Fibroblast of skin of right biceps (primary cell): ENCODE measurements around the gene CLDN14.
A peak's percentile ranks its signal among the peaks of the same experiment; 100 is the strongest.

Experiments used
- DNase-seq: peaks from one replicate; pipeline ENCODE4 v3.0.0-alpha.2; 2013

Gene CLDN14, protein sequence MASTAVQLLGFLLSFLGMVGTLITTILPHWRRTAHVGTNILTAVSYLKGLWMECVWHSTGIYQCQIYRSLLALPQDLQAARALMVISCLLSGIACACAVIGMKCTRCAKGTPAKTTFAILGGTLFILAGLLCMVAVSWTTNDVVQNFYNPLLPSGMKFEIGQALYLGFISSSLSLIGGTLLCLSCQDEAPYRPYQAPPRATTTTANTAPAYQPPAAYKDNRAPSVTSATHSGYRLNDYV

DNA sequence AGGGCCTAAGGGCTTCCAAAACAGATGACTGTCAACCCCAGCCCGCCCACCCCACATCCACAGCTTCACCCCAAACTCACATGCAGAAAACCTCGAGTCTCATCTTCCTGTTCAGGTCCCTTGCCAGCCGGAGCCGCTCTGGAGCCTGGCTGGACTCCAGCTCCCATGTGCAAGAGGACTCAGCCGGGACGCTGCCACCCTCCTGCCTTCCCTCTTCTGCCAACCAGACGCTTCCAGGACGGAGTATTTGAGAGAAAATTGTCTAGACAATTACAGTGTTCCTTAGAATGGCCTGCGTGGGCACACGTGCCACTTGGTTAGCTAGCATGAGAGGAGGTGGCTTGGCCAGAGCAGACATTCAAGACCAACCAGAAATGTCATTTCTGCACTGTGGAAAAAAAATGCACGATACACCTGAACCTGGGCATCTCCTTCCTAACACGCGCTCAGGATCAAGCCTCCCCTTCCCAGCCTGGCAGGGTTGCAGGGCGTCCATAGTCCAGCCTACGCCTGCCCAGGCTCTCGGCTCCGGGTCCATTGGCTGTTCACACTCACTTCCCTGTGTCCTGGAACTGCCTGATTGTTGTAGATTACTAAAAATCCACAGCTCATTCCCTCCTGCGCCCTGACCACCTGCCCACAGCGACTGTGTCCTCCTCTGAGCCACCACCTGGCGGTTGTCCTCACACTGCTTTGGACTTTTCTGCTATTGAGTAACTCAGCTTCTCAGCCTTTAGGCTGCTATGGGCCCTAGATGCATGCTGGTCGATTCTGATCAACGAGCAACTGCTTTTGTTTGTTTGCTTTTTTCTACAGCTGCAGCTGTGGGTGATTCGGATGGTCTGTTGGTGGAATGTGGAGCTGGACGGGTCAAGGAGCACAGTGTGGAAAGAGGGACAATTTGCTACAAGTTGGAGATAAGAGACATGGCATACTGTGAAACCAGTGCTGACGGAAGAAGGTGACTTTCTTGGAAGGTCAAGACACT lies at the start of gene CLDN14:
CLDN14 (minus strand) TSS at position 708 of the 988 bp plus-strand sequence. CDS start 18,427 bp downstream, outside the sequence.
- no peak for DNase-seq

DNA sequence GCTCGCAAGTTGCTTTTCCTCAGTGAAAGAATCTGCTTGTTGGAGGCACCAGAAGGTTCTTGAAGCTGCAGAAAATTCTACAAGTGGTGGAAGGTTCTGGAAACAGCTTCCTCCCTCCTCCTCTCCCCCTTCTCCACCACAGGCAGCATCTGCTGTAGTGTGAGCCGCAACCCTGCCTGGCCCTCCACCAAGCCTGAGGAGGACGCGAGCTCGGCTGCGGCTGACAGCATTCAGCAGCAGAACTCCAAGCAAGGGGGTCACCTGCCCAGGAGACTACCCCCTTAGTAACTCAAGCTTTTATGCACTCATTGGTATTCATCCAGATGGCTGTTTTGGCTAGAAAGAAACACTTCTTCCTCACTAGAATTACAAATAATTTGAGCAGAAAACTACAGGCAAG lies 48.8 kb upstream of the CLDN14 start:
- no peak for DNase-seq

- no peak for DNase-seq
These were observed 47.4 kb upstream of the CLDN14 start for GRCh38 chr21:36527317-36527716.

GRCh38 chr21:36526104-36526503 lies 46.2 kb upstream of the CLDN14 start:
- no peak for DNase-seq

- no peak for DNase-seq
These were observed 44.6 kb upstream of the CLDN14 start for GRCh38 chr21:36524477-36524876.

GRCh38 chr21:36522219-36522808 lies 42.4 kb upstream of the CLDN14 start:
- no peak for DNase-seq

GRCh38 chr21:36518883-36519492 lies 39.1 kb upstream of the CLDN14 start:
- DNase-seq, result no peak

GRCh38 chr21:36517366-36518075 lies 37.6 kb upstream of the CLDN14 start:
- no peak for DNase-seq

DNA sequence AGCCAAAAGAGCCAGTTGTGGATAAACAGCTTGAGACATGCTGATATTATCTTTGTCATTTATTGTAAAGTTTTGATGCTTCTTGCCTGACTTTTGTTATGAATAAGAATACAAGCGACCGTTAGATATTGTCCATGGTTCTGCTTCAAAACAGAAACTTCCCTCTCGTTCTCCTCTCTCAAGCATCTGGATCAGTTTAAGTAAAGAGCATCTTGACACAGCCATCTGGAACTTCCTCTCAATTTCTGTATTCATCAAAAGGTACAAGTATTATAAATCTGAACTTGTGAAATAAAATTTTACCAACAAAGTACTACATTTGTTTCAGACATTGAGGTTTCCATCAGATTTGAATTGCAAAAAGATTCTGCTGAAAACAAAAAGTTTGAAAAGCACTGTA lies 36.4 kb upstream of the CLDN14 start:
- DNase-seq, result no peak

GRCh38 chr21:36513430-36513829 lies 33.5 kb upstream of the CLDN14 start:
- DNase-seq, result no peak

GRCh38 chr21:36512971-36513370 lies 33.0 kb upstream of the CLDN14 start:
- no peak for DNase-seq

DNA sequence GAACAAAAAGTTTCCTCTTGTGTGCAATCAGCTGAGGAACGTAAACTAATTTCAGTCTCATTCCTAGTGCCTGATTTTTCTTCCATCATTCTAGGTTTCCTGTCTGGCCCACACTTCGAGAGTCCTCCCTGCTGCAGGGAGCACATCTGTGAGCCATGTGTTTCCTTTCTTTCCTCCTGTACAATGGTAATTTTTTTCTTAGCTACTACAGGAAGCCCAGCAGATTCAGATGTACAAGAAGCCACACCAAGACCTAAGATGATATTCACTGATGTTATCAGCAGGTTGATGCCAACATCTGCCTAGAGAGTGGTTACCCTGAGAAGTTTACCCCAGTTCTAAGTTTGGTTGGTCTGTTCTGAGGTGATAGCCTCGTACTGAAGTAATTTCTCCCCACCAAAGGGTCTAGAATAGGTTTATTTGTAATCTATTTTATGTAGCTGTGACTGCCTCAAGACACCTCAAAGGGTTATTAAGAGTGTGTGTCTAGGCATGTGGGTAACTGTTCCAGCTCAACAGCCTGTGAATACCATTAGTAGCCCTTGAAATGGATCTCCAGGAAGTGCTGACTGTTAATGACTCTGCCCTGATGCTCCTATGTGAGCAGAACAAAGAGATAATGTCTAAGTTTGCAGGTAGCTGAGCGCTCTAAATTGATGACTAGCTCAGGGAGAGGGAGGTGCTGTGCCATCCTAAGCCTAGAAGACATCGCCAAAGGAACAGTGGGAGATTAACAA lies 31.7 kb upstream of the CLDN14 start:
- DNase-seq, result peak; percentile 3

- DNase-seq, result no peak
These were observed 31.0 kb upstream of the CLDN14 start for GRCh38 chr21:36510911-36511310.

- DNase-seq, result no peak
These were observed 30.2 kb upstream of the CLDN14 start for GRCh38 chr21:36509973-36510664.

DNA sequence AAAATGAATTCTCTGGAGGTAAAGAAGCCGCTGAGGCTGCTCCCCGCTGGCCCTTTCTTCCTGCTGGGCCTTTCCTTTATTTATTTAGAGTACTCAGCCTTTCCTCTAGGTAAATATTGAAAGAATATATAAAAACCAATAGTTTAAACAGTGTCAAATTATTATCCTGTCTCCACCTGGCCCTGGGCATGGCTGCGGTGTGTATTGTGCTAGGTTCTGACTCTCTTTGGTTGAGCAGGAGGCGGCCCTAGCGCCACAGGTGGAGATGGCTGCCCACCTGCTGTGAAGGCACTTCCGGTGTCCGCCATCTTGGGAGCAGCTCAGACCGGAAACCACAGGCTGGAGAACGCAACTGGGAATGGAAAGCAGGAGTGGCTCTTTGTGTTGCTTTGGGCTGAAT lies 29.0 kb upstream of the CLDN14 start:
- DNase-seq, result no peak

DNA sequence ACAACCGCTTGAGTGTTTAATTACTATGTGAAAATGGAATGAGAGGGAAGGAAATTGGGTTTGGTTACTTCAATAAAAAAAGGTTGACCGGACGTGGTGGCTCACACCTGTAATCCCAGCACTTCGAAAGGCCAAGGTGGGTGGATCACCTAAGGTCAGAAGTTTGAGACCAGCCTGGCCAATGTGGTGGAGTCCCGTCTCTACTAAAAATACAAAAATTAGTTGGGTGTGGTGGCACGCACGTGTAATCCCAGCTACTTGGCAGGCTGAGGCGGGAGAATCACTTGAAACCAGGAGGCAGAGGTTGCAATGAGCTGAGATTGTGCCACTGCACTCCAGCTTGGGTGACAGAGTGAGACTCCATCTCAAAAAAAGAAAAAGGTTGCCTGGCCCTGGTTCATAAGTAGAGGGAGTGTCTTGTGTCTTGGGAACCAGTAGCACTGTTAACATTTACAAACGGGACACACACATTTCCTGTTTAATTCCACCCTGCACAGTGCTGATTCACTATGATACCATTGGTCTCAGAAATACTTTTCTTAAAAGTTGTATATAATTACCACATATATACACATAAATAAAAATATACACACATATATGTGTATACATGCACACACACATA lies 27.6 kb upstream of the CLDN14 start:
- DNase-seq, result no peak

DNA sequence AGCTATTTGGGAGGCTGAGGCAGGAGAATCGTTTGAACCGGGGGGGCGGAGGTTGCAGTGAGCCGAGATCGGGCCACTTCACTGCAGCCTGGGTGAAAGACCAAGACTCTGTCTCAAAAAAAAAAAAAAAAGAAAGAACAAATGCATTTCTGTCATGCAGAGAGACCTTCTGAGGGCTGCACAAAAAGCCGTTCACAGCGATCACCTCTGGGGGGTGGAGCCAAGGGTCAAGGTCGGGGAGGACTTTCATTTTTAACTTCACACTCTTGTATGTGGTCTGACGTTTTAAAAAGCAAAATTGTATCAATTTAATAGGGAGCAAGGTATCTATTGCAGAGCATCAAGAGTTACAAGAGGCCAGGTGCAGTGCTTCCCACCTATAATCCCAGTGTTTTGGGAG lies 26.6 kb upstream of the CLDN14 start:
- DNase-seq, result no peak

DNA sequence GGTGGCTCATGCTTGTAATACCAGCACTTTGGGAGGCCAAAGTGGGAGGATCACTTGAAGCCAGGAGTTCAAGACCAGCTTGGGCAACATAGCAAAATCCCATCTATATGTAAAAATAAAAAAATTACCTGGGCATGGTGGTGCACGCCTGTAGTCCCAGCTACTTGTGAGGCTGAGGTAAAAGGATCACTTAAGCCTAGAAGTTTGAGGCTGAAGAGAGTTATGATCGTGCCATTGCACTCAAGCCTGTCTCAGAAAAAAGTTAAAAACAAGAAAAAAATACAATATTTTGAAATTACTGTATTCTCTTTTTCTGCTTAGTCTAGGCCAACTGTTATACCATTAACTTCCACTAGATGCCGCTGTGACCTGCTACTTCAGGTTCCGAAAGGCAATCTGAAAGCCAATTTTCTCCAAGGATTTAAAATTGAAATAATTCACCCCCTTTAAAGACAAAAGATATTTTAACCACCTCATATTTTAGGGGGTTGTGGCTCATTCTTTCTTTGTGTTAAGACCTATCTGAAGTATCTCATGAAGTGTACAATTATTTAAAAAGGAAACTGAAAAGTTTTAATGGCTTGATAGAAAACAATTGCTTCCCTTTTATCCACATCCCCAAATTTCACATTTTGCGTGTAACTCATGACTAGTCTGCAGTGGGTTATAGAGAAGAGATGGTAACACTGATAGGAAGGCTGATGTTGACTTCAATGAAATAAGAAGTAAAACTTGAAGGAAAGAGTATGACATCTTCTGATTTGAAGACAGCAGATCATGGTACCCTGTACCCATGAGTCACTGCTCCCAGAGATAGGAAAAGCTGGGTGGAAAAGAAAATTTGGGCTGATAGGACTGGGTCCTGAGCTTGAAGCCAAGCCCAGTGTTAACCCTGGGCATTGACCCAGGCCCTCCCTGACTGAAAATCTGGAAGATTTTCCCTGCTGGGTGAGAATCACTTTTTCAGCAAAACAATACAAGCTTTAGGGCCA lies 24.4 kb upstream of the CLDN14 start:
- DNase-seq, result peak; percentile 39

GRCh38 chr21:36502365-36502764 lies 22.4 kb upstream of the CLDN14 start:
- no peak for DNase-seq

- DNase-seq, result no peak
These were observed 21.6 kb upstream of the CLDN14 start for GRCh38 chr21:36501589-36501892.
